K562 (cell line): ENCODE measurements around the gene SLK. TPM values are rescaled to one million over a fixed set of nuclear protein-coding genes. Genes with fewer than 3 reads are reported as not detected.

ENCODE experiments used
- ATAC-seq: fragments of 200-7000 bp; cut with Tn5 transposase; 3 replicates; pipeline ENCODE4 v1.9.1; 2020; ENCODE audit warnings: moderate library complexity
- BruUV-seq: library from RNA; stranded (reverse); fragments of 400-500 nt; replicated peaks from 2 replicates; lab custom pipeline; 2021; lab: Mats Ljungman, UMichigan
- CTCF ChIA-PET: fragments of 300-600 bp; formaldehyde crosslinking; extraction: SDS; loops from one replicate; lab custom pipeline; 2021; ENCODE audit warnings: low intra/inter-chr PET ratio; lab: Yijun Ruan, JAX
- POLR2A ChIA-PET: fragments of 300-600, 350-650 bp; sonication (Branson Sonifier 250); formaldehyde crosslinking; extraction: SDS; loops from one replicate; lab custom pipeline; 2021; ENCODE audit warnings: antibody characterized with exemption, inconsistent platforms; lab: Yijun Ruan, JAX
- DNase-seq, 4 experiments: peaks; one replicate each; pipeline versions ENCODE4 v3.0.0 to v3.0.0-alpha.2; 2011 to 2018; ENCODE audit warnings: low spot score in 3 of 4, mixed read lengths in 3 of 4; ENCODE audit errors: extremely low read depth in 1 of 4
- FAIRE-seq: peaks from 2 replicates; lab custom pipeline; 2011; peaks lifted over from hg19 to GRCh38; lab: Jason Lieb, UNC
- H2AFZ ChIP-seq: 2 replicates; pipeline ENCODE4 v1.6.0; 2011; ENCODE audit warnings: low read depth, low read length, control low read depth, inconsistent platforms
- H3K27ac ChIP-seq: fragments of 200-600 bp; 3 replicates; pipeline ENCODE4 v1.8.0; 2011; ENCODE audit warnings: low read depth, mild to moderate bottlenecking, control low read depth, inconsistent platforms, low read length, moderate library complexity, mixed read lengths; ENCODE audit errors: extremely low read depth
- H3K27me3 ChIP-seq, 2 experiments: fragments of 300-600 bp in 1 of 2; 2 replicates in 1 of 2; 3 replicates in 1 of 2; pipeline versions ENCODE4 v1.6.0 to v1.8.0; 2011; ENCODE audit warnings: inconsistent platforms in 2 of 2, low read length in 2 of 2, mild to moderate bottlenecking in 1 of 2, mixed read lengths in 1 of 2, moderate library complexity in 1 of 2; ENCODE audit not compliant: control insufficient read depth in 2 of 2, insufficient read depth in 2 of 2
- H3K36me3 ChIP-seq: fragments of 300-600 bp; 3 replicates; pipeline ENCODE4 v1.8.0; 2011; ENCODE audit warnings: mild to moderate bottlenecking, low read length, inconsistent platforms; ENCODE audit not compliant: control insufficient read depth, insufficient read depth
- H3K4me1 ChIP-seq, 2 experiments: fragments of 200-600 bp in 1 of 2; replicated peaks in 1 of 2; 2 replicates in 1 of 2; 3 replicates in 1 of 2; pipeline versions ENCODE4 v1.5.1 to v1.8.0; 2011; ENCODE audit warnings: inconsistent platforms in 2 of 2, low read length in 2 of 2, mild to moderate bottlenecking in 1 of 2, mixed read lengths in 1 of 2, moderate library complexity in 1 of 2; ENCODE audit not compliant: control insufficient read depth in 2 of 2, insufficient read depth in 2 of 2
- H3K4me2 ChIP-seq: 2 replicates; pipeline ENCODE4 v1.6.1; 2011; ENCODE audit warnings: low read length, control low read depth, inconsistent platforms, mixed read lengths; ENCODE audit not compliant: insufficient read depth
- H3K4me3 ChIP-seq: fragments of 200-600 bp; sonication (generic), shearing (Covaris generic); 2 replicates; pipeline ENCODE4 v1.5.1; 2016; ENCODE audit warnings: control low read depth, inconsistent platforms
- H3K79me2 ChIP-seq: fragments of 200-600 bp; 3 replicates; pipeline ENCODE4 v1.8.0; 2011; ENCODE audit warnings: low read length, inconsistent platforms; ENCODE audit not compliant: control insufficient read depth, insufficient read depth
- H3K9ac ChIP-seq, 2 experiments: 2 replicates each; pipeline versions ENCODE4 v1.6.0 to v1.6.1; 2011; ENCODE audit warnings: low read depth in 2 of 2, low read length in 2 of 2, control low read depth in 1 of 2, inconsistent platforms in 1 of 2, mild to moderate bottlenecking in 1 of 2, mixed read lengths in 1 of 2; ENCODE audit not compliant: insufficient read depth in 1 of 2
- H3K9me1 ChIP-seq: one replicate; pipeline ENCODE4 v1.6.0; 2011; ENCODE audit warnings: inconsistent platforms, mild to moderate bottlenecking, low read length, moderate library complexity; ENCODE audit not compliant: control insufficient read depth, insufficient read depth
- H3K9me3 ChIP-seq: replicated peaks from 2 replicates; pipeline ENCODE4 v1.5.1; 2011; ENCODE audit warnings: low read depth, low read length, inconsistent platforms; ENCODE audit not compliant: control insufficient read depth, insufficient read depth
- H4K20me1 ChIP-seq: replicated peaks from 2 replicates; pipeline ENCODE4 v1.6.1; 2011; ENCODE audit warnings: low read length, inconsistent platforms, mixed read lengths; ENCODE audit not compliant: control insufficient read depth, insufficient read depth
- ARHGAP35 ChIP-seq: fragments of 450-650 bp; IDR thresholded peaks from 2 replicates; pipeline ENCODE4 v1.6.1; 2018; ENCODE audit not compliant: partially characterized antibody
- JUN ChIP-seq, 2 experiments: sonication (generic) in 1 of 2; formaldehyde crosslinking in 1 of 2; IDR thresholded peaks; 2 replicates each; pipeline versions ENCODE4 v1.6.1 to v1.8.0; 2012 to 2022; ENCODE audit warnings: borderline replicate concordance in 2 of 2, mild to moderate bottlenecking in 2 of 2, improper control_type of control experiment in 1 of 2, low read depth in 1 of 2, low read length in 1 of 2, missing genetic modification reagents in 1 of 2
- POLR2AphosphoS2 ChIP-seq: IDR thresholded peaks from 2 replicates; pipeline ENCODE4 v1.6.1; 2012; ENCODE audit warnings: low read length, improper control_type of control experiment
- RAD21 ChIP-seq, 2 experiments: fragments of 250-450 bp in 1 of 2; fragments of 450-650 bp in 1 of 2; sonication (Bioruptor Pico) in 1 of 2; formaldehyde crosslinking in 1 of 2; IDR thresholded peaks in 1 of 2; conservative IDR thresholded peaks in 1 of 2; 2 replicates each; pipeline versions ENCODE4 v1.4.0 to v1.8.0; 2020 to 2022; ENCODE audit warnings: mild to moderate bottlenecking in 2 of 2, moderate library complexity in 1 of 2
- SAFB ChIP-seq: fragments of 200-400 bp; formaldehyde crosslinking; IDR thresholded peaks from 2 replicates; pipeline ENCODE4 v1.6.1; 2017; ENCODE audit warnings: low read depth, low read length, borderline replicate concordance
- SMAD3 ChIP-seq: fragments of 450-650 bp; formaldehyde crosslinking; conservative IDR thresholded peaks from 2 replicates; pipeline ENCODE4 v1.4.0; 2020; ENCODE audit warnings: mild to moderate bottlenecking
- ZNF197 ChIP-seq: fragments of 200-800 bp; sonication (Bioruptor generic); IDR thresholded peaks from 2 replicates; pipeline ENCODE4 v1.6.1; 2016; ENCODE audit warnings: low read depth, missing genetic modification characterization, missing compliant biosample characterization
- WGBS: fragments of 100-300 bp; shearing (Covaris generic); methylation state at CpG from one replicate; pipeline ENCODE4 v1.1.6; 2016; ENCODE audit warnings: low coverage, mixed read lengths; ENCODE audit not compliant: insufficient coverage; ENCODE audit errors: missing lambda C conversion rate; 5-methylcytosine and 5-hydroxymethylcytosine counted together
- in situ Hi-C: fragments of 300-500 bp; cut with MboI; formaldehyde crosslinking; loops from 4 replicates; pipeline ENCODE4 v1.15.0; 2018; ENCODE audit warnings: inconsistent platforms, mixed read lengths
- intact Hi-C: fragments of 100-400 bp; cut with micrococcal nuclease; formaldehyde crosslinking; loops from 2 replicates; pipeline ENCODE4 v1.14.2; 2022
- polyA plus RNA-seq, 8 experiments: library from polyadenylated mRNA; depleted of rRNA in 4 of 8; stranded (reverse) in 5 of 8; unstranded in 3 of 8; fragments of >200 nt; fragmentation: Nextera tagmentation in 2 of 8; fragmentation: Illumina TruSeq in 1 of 8; extraction: Ambion mirVana in 2 of 8; extraction: Trizol in 1 of 8; gene quantifications; 2 replicates each; pipeline versions ENCODE4 v1.2.1 to v1.2.3, GENCODE V29; 2011 to 2014; ENCODE audit warnings: inconsistent platforms in 1 of 8, missing spikeins in 1 of 8
- total RNA-seq, 7 experiments: library from RNA; depleted of rRNA in 6 of 7; stranded (reverse); fragments of >200 nt in 6 of 7; fragmentation: Illumina TruSeq in 2 of 7; extraction: Trizol in 2 of 7; gene quantifications; 2 replicates each; pipeline versions ENCODE4 v1.2.1 to v1.2.3, GENCODE V29; 2011 to 2021; ENCODE audit warnings: low replicate concordance in 1 of 7
- TF ChIP-seq, protein P1 (sequence below): fragments of 250-450 bp; sonication (Bioruptor Pico); IDR thresholded peaks from 2 replicates; pipeline ENCODE4 v1.4.0; 2020; ENCODE audit warnings: mild to moderate bottlenecking, moderate library complexity
- TF ChIP-seq, protein P2 (sequence below): sonication (generic); formaldehyde crosslinking; IDR thresholded peaks from 2 replicates; pipeline ENCODE4 v1.8.1; 2023; ENCODE audit warnings: mild to moderate bottlenecking, missing genetic modification reagents, moderate library complexity
- TF ChIP-seq, protein P3 (sequence below): fragments of 250-450 bp; sonication (Bioruptor Pico); IDR thresholded peaks from 2 replicates; pipeline ENCODE4 v1.4.0; 2020

Gene SLK
- total and polyA plus RNA-seq, 9 of the 15 experiments (the other 6 are each of a cell fraction or from before 2014, with no cell fraction given): 8.2 to 40.0 (median 23.4) TPM

DNA sequence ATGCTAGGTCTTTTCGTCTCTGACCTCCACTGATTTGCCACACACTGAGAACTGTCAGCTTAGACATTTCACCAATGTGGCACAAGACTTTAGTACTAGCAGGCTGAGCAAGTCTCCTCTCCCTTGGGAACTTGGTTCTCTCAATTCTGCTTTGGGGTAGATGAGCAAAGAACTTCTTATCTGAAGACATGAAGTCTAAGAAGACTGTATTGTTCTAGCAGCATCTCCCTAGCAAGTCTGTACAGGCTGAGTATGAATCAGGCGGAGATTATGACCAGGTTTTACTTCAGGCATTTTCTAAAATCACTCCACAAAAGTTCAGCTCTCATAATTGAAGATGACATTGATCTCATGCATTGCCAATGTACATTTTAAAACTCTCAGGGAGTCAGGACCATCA lies 25.1 kb upstream of the SLK start:
- no peaks in the 10 kb centered on the region for H3K27me3 ChIP-seq
- no TSS peak for BruUV-seq
- no peaks in the 10 kb centered on the region for H3K4me1 ChIP-seq
- no peaks in the 10 kb centered on the region for H3K9me1 ChIP-seq
- intact Hi-C loops: no loop called here
- no peak overlapping the region for H3K4me3 ChIP-seq
- no peak overlapping the region for H3K27ac ChIP-seq
- CTCF ChIA-PET: no interaction called here
- ATAC-seq (no peak), FAIRE-seq (no peak), DNase-seq (no peak)
- no peak overlapping the region for H3K9ac ChIP-seq
- POLR2A ChIA-PET: interaction anchor here (0.9 to 1.1 kb wide), 2 partner anchors 8 to 11 kb away, joined by 3 read pairs; no protein-coding TSS in a partner anchor
- H3K4me2 ChIP-seq: no peak overlapping the region
- no peaks in the 10 kb centered on the region for H3K79me2 ChIP-seq
- H4K20me1 ChIP-seq: no peaks in the 10 kb centered on the region
- WGBS: 9% methylated on average over 2 of the region's 2 CpGs
- no peaks in the 10 kb centered on the region for H3K9me3 ChIP-seq
- in situ Hi-C loops: no loop called here
- H3K36me3 ChIP-seq: no peaks in the 10 kb centered on the region
- H2AFZ ChIP-seq: no peak overlapping the region
- TF ChIP-seq POLR2AphosphoS2 (no peak), ZNF197 (CRISPR knock-in tag) (no peak), ARHGAP35 (no peak), SMAD3 (no peak), RAD21 (CRISPR knock-in tag; conservative IDR thresholded peaks at IDR 0.05 in 1 of 2, IDR thresholded peaks at IDR 0.05 in 1 of 2) (no peak), SAFB (no peak), JUN (IDR thresholded peaks at IDR 0.05; ENCODE audit: borderline replicate concordance, low read depth, low read length) (no peak), JUN (CRISPR knock-in tag; IDR thresholded peaks at IDR 0.05; ENCODE audit: borderline replicate concordance) (no peak)
- TF ChIP-seq, protein P1, sequence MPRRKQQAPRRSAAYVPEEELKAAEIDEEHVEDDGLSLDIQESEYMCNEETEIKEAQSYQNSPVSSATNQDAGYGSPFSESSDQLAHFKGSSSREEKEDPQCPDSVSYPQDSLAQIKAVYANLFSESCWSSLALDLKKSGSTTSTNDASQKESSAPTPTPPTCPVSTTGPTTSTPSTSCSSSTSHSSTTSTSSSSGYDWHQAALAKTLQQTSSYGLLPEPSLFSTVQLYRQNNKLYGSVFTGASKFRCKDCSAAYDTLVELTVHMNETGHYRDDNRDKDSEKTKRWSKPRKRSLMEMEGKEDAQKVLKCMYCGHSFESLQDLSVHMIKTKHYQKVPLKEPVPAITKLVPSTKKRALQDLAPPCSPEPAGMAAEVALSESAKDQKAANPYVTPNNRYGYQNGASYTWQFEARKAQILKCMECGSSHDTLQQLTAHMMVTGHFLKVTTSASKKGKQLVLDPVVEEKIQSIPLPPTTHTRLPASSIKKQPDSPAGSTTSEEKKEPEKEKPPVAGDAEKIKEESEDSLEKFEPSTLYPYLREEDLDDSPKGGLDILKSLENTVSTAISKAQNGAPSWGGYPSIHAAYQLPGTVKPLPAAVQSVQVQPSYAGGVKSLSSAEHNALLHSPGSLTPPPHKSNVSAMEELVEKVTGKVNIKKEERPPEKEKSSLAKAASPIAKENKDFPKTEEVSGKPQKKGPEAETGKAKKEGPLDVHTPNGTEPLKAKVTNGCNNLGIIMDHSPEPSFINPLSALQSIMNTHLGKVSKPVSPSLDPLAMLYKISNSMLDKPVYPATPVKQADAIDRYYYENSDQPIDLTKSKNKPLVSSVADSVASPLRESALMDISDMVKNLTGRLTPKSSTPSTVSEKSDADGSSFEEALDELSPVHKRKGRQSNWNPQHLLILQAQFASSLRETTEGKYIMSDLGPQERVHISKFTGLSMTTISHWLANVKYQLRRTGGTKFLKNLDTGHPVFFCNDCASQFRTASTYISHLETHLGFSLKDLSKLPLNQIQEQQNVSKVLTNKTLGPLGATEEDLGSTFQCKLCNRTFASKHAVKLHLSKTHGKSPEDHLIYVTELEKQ: no peak
- TF ChIP-seq, protein P2, sequence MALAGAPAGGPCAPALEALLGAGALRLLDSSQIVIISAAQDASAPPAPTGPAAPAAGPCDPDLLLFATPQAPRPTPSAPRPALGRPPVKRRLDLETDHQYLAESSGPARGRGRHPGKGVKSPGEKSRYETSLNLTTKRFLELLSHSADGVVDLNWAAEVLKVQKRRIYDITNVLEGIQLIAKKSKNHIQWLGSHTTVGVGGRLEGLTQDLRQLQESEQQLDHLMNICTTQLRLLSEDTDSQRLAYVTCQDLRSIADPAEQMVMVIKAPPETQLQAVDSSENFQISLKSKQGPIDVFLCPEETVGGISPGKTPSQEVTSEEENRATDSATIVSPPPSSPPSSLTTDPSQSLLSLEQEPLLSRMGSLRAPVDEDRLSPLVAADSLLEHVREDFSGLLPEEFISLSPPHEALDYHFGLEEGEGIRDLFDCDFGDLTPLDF (CRISPR knock-in tag): no peak
- TF ChIP-seq, protein P3, sequence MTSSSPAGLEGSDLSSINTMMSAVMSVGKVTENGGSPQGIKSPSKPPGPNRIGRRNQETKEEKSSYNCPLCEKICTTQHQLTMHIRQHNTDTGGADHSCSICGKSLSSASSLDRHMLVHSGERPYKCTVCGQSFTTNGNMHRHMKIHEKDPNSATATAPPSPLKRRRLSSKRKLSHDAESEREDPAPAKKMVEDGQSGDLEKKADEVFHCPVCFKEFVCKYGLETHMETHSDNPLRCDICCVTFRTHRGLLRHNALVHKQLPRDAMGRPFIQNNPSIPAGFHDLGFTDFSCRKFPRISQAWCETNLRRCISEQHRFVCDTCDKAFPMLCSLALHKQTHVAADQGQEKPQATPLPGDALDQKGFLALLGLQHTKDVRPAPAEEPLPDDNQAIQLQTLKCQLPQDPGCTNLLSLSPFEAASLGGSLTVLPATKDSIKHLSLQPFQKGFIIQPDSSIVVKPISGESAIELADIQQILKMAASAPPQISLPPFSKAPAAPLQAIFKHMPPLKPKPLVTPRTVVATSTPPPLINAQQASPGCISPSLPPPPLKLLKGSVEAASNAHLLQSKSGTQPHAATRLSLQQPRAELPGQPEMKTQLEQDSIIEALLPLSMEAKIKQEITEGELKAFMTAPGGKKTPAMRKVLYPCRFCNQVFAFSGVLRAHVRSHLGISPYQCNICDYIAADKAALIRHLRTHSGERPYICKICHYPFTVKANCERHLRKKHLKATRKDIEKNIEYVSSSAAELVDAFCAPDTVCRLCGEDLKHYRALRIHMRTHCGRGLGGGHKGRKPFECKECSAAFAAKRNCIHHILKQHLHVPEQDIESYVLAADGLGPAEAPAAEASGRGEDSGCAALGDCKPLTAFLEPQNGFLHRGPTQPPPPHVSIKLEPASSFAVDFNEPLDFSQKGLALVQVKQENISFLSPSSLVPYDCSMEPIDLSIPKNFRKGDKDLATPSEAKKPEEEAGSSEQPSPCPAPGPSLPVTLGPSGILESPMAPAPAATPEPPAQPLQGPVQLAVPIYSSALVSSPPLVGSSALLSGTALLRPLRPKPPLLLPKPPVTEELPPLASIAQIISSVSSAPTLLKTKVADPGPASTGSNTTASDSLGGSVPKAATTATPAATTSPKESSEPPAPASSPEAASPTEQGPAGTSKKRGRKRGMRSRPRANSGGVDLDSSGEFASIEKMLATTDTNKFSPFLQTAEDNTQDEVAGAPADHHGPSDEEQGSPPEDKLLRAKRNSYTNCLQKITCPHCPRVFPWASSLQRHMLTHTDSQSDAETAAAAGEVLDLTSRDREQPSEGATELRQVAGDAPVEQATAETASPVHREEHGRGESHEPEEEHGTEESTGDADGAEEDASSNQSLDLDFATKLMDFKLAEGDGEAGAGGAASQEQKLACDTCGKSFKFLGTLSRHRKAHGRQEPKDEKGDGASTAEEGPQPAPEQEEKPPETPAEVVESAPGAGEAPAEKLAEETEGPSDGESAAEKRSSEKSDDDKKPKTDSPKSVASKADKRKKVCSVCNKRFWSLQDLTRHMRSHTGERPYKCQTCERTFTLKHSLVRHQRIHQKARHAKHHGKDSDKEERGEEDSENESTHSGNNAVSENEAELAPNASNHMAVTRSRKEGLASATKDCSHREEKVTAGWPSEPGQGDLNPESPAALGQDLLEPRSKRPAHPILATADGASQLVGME: no peak
